ENCODE results near the gene PDCD1. TPM values are rescaled to one million over a fixed set of nuclear protein-coding genes. Genes with fewer than 3 reads are reported as not detected.
A peak's percentile ranks its signal among the peaks of the same experiment; 100 is the strongest.

PDCD1 gene
- total and polyA plus RNA-seq, 2 of the 13 experiments (the other 11 are each of a cell fraction or from before 2014, with no cell fraction given) = 0.04 TPM; not detected in 1

- no peak for TF ChIP-seq ATAD3A (CRISPR knock-in tag; IDR thresholded peaks at IDR 0.05)
- TF ChIP-seq ZBTB40 (IDR thresholded peaks at IDR 0.05) = peak; percentile 31; the same call in 1 of the 2 replicates
- TF ChIP-seq ZBTB40 (CRISPR knock-in tag; IDR thresholded peaks at IDR 0.05) = no peak
- no peak for TF ChIP-seq TGIF2 (CRISPR knock-in tag; IDR thresholded peaks at IDR 0.05)
- no peak for TF ChIP-seq CHD4 (IDR thresholded peaks at IDR 0.05; ENCODE audit: borderline replicate concordance, low read length)
- no peak for TF ChIP-seq REST (IDR thresholded peaks at IDR 0.05; ENCODE audit: borderline replicate concordance in 1 of 2, low read depth in 1 of 2, low read length in 2 of 2)
- TF ChIP-seq RARA (CRISPR knock-in tag; IDR thresholded peaks at IDR 0.05) = no peak
- no peak for TF ChIP-seq HIVEP1 (CRISPR knock-in tag; IDR thresholded peaks at IDR 0.05)
- 0 out of 2 replicates have a peak, but pooled peaks have one; percentile 14 for TF ChIP-seq GABPA (IDR thresholded peaks at IDR 0.05; ENCODE audit: low read depth, low read length)
- no peak for TF ChIP-seq GABPA (CRISPR knock-in tag; IDR thresholded peaks at IDR 0.05; ENCODE audit: low read depth)
- TF ChIP-seq NAIF1 (CRISPR knock-in tag; IDR thresholded peaks at IDR 0.05; ENCODE audit: borderline replicate concordance) = no peak
- no peak for TF ChIP-seq TAF1 (CRISPR knock-in tag; IDR thresholded peaks at IDR 0.05)
- TF ChIP-seq ZNF275 (CRISPR knock-in tag; IDR thresholded peaks at IDR 0.05; ENCODE audit: borderline replicate concordance) = no peak
- TF ChIP-seq CREB3 (CRISPR knock-in tag; IDR thresholded peaks at IDR 0.05) = no peak
- TF ChIP-seq ZKSCAN1 (IDR thresholded peaks at IDR 0.05; ENCODE audit: low read length) = no peak
- TF ChIP-seq RNF2 (conservative IDR thresholded peaks at IDR 0.05; ENCODE audit: low read depth) = no peak
Measured at GRCh38 chr2:241864168-241864849, 5.6 kb upstream of the PDCD1 start (continued).
